ENCODE results near the gene VPS39.

The VPS39 gene

GRCh38 chr15:42159381-42160015, 48.6 kb downstream of the VPS39 start:
- no peak for DNase-seq (ENCODE audit: low read depth, low spot score)

- DNase-seq (ENCODE audit: low read depth, low spot score): no peak
These were observed 49.2 kb downstream of the VPS39 start for GRCh38 chr15:42158941-42159340.

- no peak for DNase-seq (ENCODE audit: low read depth, low spot score)
These were observed 49.9 kb downstream of the VPS39 start for GRCh38 chr15:42157981-42158765.

GRCh38 chr15:42157381-42157780, 50.7 kb downstream of the VPS39 start:
- DNase-seq (ENCODE audit: low read depth, low spot score): no peak

- DNase-seq (ENCODE audit: low read depth, low spot score): no peak
These were observed 51.7 kb downstream of the VPS39 start, which contains the start of gene PLA2G4F for GRCh38 chr15:42156243-42156922. Gene PLA2G4F, minus strand, starts transcription at chr15:42156636. Its CDS starts 87 bp downstream, at chr15:42156549.

- no peak for DNase-seq (ENCODE audit: low read depth, low spot score)
These were observed 52.4 kb downstream of the VPS39 start for GRCh38 chr15:42155546-42156242.

- no peak for DNase-seq (ENCODE audit: low read depth, low spot score)
These were observed 53.1 kb downstream of the VPS39 start for GRCh38 chr15:42154956-42155355.

GRCh38 chr15:42154212-42154941, 53.7 kb downstream of the VPS39 start:
- no peak for DNase-seq (ENCODE audit: low read depth, low spot score)

- no peak for DNase-seq (ENCODE audit: low read depth, low spot score)
These were observed 54.3 kb downstream of the VPS39 start for GRCh38 chr15:42153874-42154211.

GRCh38 chr15:42152921-42153698, 55.0 kb downstream of the VPS39 start:
- DNase-seq (ENCODE audit: low read depth, low spot score): no peak

GRCh38 chr15:42152196-42152920, 55.7 kb downstream of the VPS39 start:
- no peak for DNase-seq (ENCODE audit: low read depth, low spot score)

- no peak for DNase-seq (ENCODE audit: low read depth, low spot score)
These were observed 56.4 kb downstream of the VPS39 start for GRCh38 chr15:42151736-42152135.

GRCh38 chr15:42151141-42151561, 57.0 kb downstream of the VPS39 start:
- no peak for DNase-seq (ENCODE audit: low read depth, low spot score)

- DNase-seq (ENCODE audit: low read depth, low spot score): no peak
These were observed 57.7 kb downstream of the VPS39 start for GRCh38 chr15:42150219-42150970.

- DNase-seq (ENCODE audit: low read depth, low spot score): no peak
These were observed 58.4 kb downstream of the VPS39 start for GRCh38 chr15:42149493-42150218.

- DNase-seq (ENCODE audit: low read depth, low spot score): no peak
These were observed 59.2 kb downstream of the VPS39 start for GRCh38 chr15:42148808-42149492.

- no peak for DNase-seq (ENCODE audit: low read depth, low spot score)
These were observed 60.7 kb downstream of the VPS39 start for GRCh38 chr15:42147431-42147735.
